ENCODE results near the gene GFM2. TPM values are rescaled to one million over a fixed set of nuclear protein-coding genes. Genes with fewer than 3 reads are reported as not detected.

Gene GFM2
- total RNA-seq, 1 donor from 2014 or later: 31.8 TPM

- Histone ChIP-seq H3K27me3 (ENCODE audit: control insufficient read depth in 3 of 3, insufficient read depth in 3 of 3, low read length in 3 of 3) (no peaks in the 10 kb centered on the region), H3K9me3 (ENCODE audit: control insufficient read depth in 3 of 3, low read length in 3 of 3) (no peaks in the 10 kb centered on the region), H3K9ac (ENCODE audit: low read depth in 1 of 3, low read length in 3 of 3) (no peak overlapping the region), H3K27ac (ENCODE audit: low read depth, low read length) (no peak overlapping the region), H3K36me3 (ENCODE audit: control insufficient read depth in 3 of 3, insufficient read depth in 3 of 3, low read length in 3 of 3) (peaks cover 15 to 58% (median 56%) of the 10 kb centered on the region in 3 donors), H3K4me1 (ENCODE audit: control insufficient read depth in 3 of 3, insufficient read depth in 3 of 3, low read length in 3 of 3) (no peaks in the 10 kb centered on the region), H3K4me3 (ENCODE audit: low read length in 3 of 3) (no peak overlapping the region)
Measured at GRCh38 chr5:74736759-74737158, 30.2 kb downstream of the GFM2 start.

- no peak overlapping the region for H3K27ac ChIP-seq (ENCODE audit: low read depth, low read length)
- no peaks in the 10 kb centered on the region for H3K27me3 ChIP-seq (ENCODE audit: control insufficient read depth in 3 of 3, insufficient read depth in 3 of 3, low read length in 3 of 3)
- H3K4me1 ChIP-seq (ENCODE audit: control insufficient read depth in 3 of 3, insufficient read depth in 3 of 3, low read length in 3 of 3): no peaks in the 10 kb centered on the region
- H3K9me3 ChIP-seq (ENCODE audit: control insufficient read depth in 3 of 3, low read length in 3 of 3): no peaks in the 10 kb centered on the region
- H3K36me3 ChIP-seq (ENCODE audit: control insufficient read depth in 3 of 3, insufficient read depth in 3 of 3, low read length in 3 of 3): peaks cover 15 to 55% (median 52%) of the 10 kb centered on the region in 3 donors
- H3K9ac ChIP-seq (ENCODE audit: low read depth in 1 of 3, low read length in 3 of 3): no peak overlapping the region
- no peak overlapping the region for H3K4me3 ChIP-seq (ENCODE audit: low read length in 3 of 3)
Measured at GRCh38 chr5:74725331-74725730, 41.6 kb downstream of the GFM2 start.

DNA sequence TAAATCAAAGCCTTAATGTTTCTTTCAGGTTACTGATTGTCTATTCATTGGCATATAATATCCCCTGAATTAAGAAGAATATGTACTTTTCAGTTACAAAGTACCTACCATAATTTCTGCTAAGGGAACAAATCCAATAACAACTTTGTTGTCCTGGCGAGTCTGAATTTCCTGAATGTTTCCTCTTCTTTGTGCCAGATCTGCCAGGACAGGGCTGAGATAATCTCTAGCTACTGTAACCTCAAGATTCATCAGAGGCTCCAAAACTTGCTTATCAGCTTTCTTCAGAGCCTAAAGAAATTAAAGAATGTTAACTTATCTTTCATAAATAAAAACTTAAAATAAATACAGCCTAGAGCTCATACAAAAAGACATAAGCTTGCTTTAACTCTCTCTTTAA is 44.6 kb downstream of the GFM2 start:
- Histone ChIP-seq H3K9ac (ENCODE audit: low read depth in 1 of 3, low read length in 3 of 3) (no peak overlapping the region), H3K4me3 (ENCODE audit: low read length in 3 of 3) (no peak overlapping the region), H3K4me1 (ENCODE audit: control insufficient read depth in 3 of 3, insufficient read depth in 3 of 3, low read length in 3 of 3) (no peaks in the 10 kb centered on the region), H3K27ac (ENCODE audit: low read depth, low read length) (no peak overlapping the region), H3K9me3 (ENCODE audit: control insufficient read depth in 3 of 3, low read length in 3 of 3) (no peaks in the 10 kb centered on the region), H3K36me3 (ENCODE audit: control insufficient read depth in 3 of 3, insufficient read depth in 3 of 3, low read length in 3 of 3) (peaks cover 12 to 62% (median 51%) of the 10 kb centered on the region in 3 donors), H3K27me3 (ENCODE audit: control insufficient read depth in 3 of 3, insufficient read depth in 3 of 3, low read length in 3 of 3) (no peaks in the 10 kb centered on the region)

GRCh38 chr5:74717596-74717995 is 49.3 kb downstream of the GFM2 start:
- no peak overlapping the region for H3K27ac ChIP-seq (ENCODE audit: low read depth, low read length)
- H3K4me1 ChIP-seq (ENCODE audit: control insufficient read depth in 3 of 3, insufficient read depth in 3 of 3, low read length in 3 of 3): no peaks in the 10 kb centered on the region
- H3K4me3 ChIP-seq (ENCODE audit: low read length in 3 of 3): no peak overlapping the region
- peaks cover 5 to 32% (median 23%) of the 10 kb centered on the region in 3 donors for H3K36me3 ChIP-seq (ENCODE audit: control insufficient read depth in 3 of 3, insufficient read depth in 3 of 3, low read length in 3 of 3)
- no peaks in the 10 kb centered on the region for H3K9me3 ChIP-seq (ENCODE audit: control insufficient read depth in 3 of 3, low read length in 3 of 3)
- H3K27me3 ChIP-seq (ENCODE audit: control insufficient read depth in 3 of 3, insufficient read depth in 3 of 3, low read length in 3 of 3): no peaks in the 10 kb centered on the region
- no peak overlapping the region for H3K9ac ChIP-seq (ENCODE audit: low read depth in 1 of 3, low read length in 3 of 3)

GRCh38 chr5:74693191-74693590 is 73.7 kb downstream of the GFM2 start:
- no peaks in the 10 kb centered on the region for H3K9me3 ChIP-seq (ENCODE audit: control insufficient read depth in 3 of 3, low read length in 3 of 3)
- H3K36me3 ChIP-seq (ENCODE audit: control insufficient read depth in 3 of 3, insufficient read depth in 3 of 3, low read length in 3 of 3): peaks cover 12 to 34% (median 18%) of the 10 kb centered on the region in 3 donors
- no peaks in the 10 kb centered on the region for H3K27me3 ChIP-seq (ENCODE audit: control insufficient read depth in 3 of 3, insufficient read depth in 3 of 3, low read length in 3 of 3)

GRCh38 chr5:74686962-74687751 is 79.8 kb downstream of the GFM2 start:
- H3K9ac ChIP-seq (ENCODE audit: low read depth in 1 of 3, low read length in 3 of 3): no peak overlapping the region
- peaks cover 2 to 12% (median 3%) of the 10 kb centered on the region in 3 donors for H3K36me3 ChIP-seq (ENCODE audit: control insufficient read depth in 3 of 3, insufficient read depth in 3 of 3, low read length in 3 of 3)
- H3K9me3 ChIP-seq (ENCODE audit: control insufficient read depth in 3 of 3, low read length in 3 of 3): no peaks in the 10 kb centered on the region
- H3K4me3 ChIP-seq (ENCODE audit: low read length in 3 of 3): no peak overlapping the region
- peaks cover 14 to 21% (median 14%) of the 10 kb centered on the region in 3 donors for H3K4me1 ChIP-seq (ENCODE audit: control insufficient read depth in 3 of 3, insufficient read depth in 3 of 3, low read length in 3 of 3)
- no peak overlapping the region for H3K27ac ChIP-seq (ENCODE audit: low read depth, low read length)
- H3K27me3 ChIP-seq (ENCODE audit: control insufficient read depth in 3 of 3, insufficient read depth in 3 of 3, low read length in 3 of 3): no peaks in the 10 kb centered on the region

More at GRCh38 chr5:74693191-74693590, 73.7 kb downstream of the GFM2 start:
- no peaks in the 10 kb centered on the region for H3K4me1 ChIP-seq (ENCODE audit: control insufficient read depth in 3 of 3, insufficient read depth in 3 of 3, low read length in 3 of 3)
- no peak overlapping the region for H3K4me3 ChIP-seq (ENCODE audit: low read length in 3 of 3)
- H3K27ac ChIP-seq (ENCODE audit: low read depth, low read length): no peak overlapping the region
- no peak overlapping the region for H3K9ac ChIP-seq (ENCODE audit: low read depth in 1 of 3, low read length in 3 of 3)

DNA sequence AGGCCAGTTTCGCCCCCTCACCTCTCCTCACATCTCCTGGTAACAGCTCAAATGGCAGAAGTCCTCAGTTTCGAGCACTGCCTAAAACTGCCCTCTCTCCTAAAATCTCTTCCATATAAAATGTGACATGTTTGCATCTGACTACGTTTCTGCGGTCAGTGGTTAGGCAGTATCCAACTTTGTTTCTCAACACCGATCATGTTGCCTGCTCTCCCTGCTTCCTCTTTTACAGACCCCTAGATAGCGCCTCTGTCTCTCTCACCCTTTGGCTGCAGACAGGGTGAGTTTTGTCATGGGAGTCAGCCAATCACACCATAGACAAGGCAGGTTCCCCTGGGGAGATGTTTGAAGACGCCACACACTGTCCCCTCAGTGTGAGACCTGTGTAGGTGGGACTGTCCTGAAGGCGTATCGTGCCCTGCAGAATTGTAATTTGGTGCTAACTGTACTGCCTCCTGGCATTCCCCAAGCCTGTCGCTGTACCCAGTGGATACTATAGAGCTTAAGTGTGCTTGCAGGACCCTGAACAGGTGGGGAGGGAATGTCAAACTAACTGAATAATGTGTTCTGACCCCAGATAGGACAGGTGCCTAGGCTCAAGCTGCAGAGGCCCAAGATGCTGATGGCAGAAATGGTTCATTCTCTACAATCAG is 80.8 kb downstream of the GFM2 start:
- Histone ChIP-seq H3K4me1 (ENCODE audit: control insufficient read depth in 3 of 3, insufficient read depth in 3 of 3, low read length in 3 of 3) (peaks cover 14 to 21% (median 14%) of the 10 kb centered on the region in 3 donors), H3K9ac (ENCODE audit: low read depth in 1 of 3, low read length in 3 of 3) (peak overlapping the region; percentile 71 to 93 (median 87)), H3K27ac (ENCODE audit: low read depth, low read length) (peak overlapping the region; percentile 81), H3K9me3 (ENCODE audit: control insufficient read depth in 3 of 3, low read length in 3 of 3) (no peaks in the 10 kb centered on the region), H3K4me3 (ENCODE audit: low read length in 3 of 3) (peak overlapping the region; percentile 73 to 85 (median 78)), H3K27me3 (ENCODE audit: control insufficient read depth in 3 of 3, insufficient read depth in 3 of 3, low read length in 3 of 3) (no peaks in the 10 kb centered on the region), H3K36me3 (ENCODE audit: control insufficient read depth in 3 of 3, insufficient read depth in 3 of 3, low read length in 3 of 3) (peaks cover 2 to 6% (median 3%) of the 10 kb centered on the region in 3 donors)

- Histone ChIP-seq H3K27me3 (ENCODE audit: control insufficient read depth in 3 of 3, insufficient read depth in 3 of 3, low read length in 3 of 3) (no peaks in the 10 kb centered on the region), H3K27ac (ENCODE audit: low read depth, low read length) (peak within 1 kb of the TSS; percentile 81), H3K4me1 (ENCODE audit: control insufficient read depth in 3 of 3, insufficient read depth in 3 of 3, low read length in 3 of 3) (peaks cover 14 to 21% (median 14%) of the 10 kb centered on the region in 3 donors), H3K9me3 (ENCODE audit: control insufficient read depth in 3 of 3, low read length in 3 of 3) (no peaks in the 10 kb centered on the region), H3K9ac (ENCODE audit: low read depth in 1 of 3, low read length in 3 of 3) (peak within 1 kb of the TSS; percentile 71 to 93 (median 87)), H3K36me3 (ENCODE audit: control insufficient read depth in 3 of 3, insufficient read depth in 3 of 3, low read length in 3 of 3) (peaks cover 0 to 2% (median 0%) of the 10 kb centered on the region in 3 donors), H3K4me3 (ENCODE audit: low read length in 3 of 3) (peak within 1 kb of the TSS; percentile 73 to 85 (median 78))
Measured at GRCh38 chr5:74684900-74685851, 81.7 kb downstream of the GFM2 start, which contains the start of gene HEXB. Gene HEXB, plus strand, starts transcription at chr5:74685233. Its CDS starts 28 bp downstream, at chr5:74685261.

- H3K27me3 ChIP-seq (ENCODE audit: control insufficient read depth in 3 of 3, insufficient read depth in 3 of 3, low read length in 3 of 3): no peaks in the 10 kb centered on the region
- H3K4me1 ChIP-seq (ENCODE audit: control insufficient read depth in 3 of 3, insufficient read depth in 3 of 3, low read length in 3 of 3): no peaks in the 10 kb centered on the region
- no peak overlapping the region for H3K9ac ChIP-seq (ENCODE audit: low read depth in 1 of 3, low read length in 3 of 3)
Measured at GRCh38 chr5:74679966-74680365, 87.0 kb downstream of the GFM2 start.

More at GRCh38 chr5:74679966-74680365, 87.0 kb downstream of the GFM2 start:
- no peaks in the 10 kb centered on the region for H3K36me3 ChIP-seq (ENCODE audit: control insufficient read depth in 3 of 3, insufficient read depth in 3 of 3, low read length in 3 of 3)
- H3K4me3 ChIP-seq (ENCODE audit: low read length in 3 of 3): no peak overlapping the region
- H3K9me3 ChIP-seq (ENCODE audit: control insufficient read depth in 3 of 3, low read length in 3 of 3): no peaks in the 10 kb centered on the region
- H3K27ac ChIP-seq (ENCODE audit: low read depth, low read length): no peak overlapping the region

Measured in skeletal muscle tissue (tissue), 4 donors.